Measurements from ENCODE around the gene CD300LF. TPM values are rescaled to one million over a fixed set of nuclear protein-coding genes. Genes with fewer than 3 reads are reported as not detected.

Gene CD300LF
- total RNA-seq, 1 donor from 2014 or later = 0.19 TPM

- Mint-ChIP-seq H3K27me3 (peaks cover 79% of the 10 kb centered on the region), H3K4me1 (ENCODE audit: unreplicated experiment) (no peaks in the 10 kb centered on the region), H3K4me3 (no peak overlapping the region), H3K36me3 (no peaks in the 10 kb centered on the region), H3K27ac (no peak overlapping the region), H3K9me3 (no peaks in the 10 kb centered on the region)
- DNase-seq (ENCODE audit: extremely low spot score, unreplicated experiment) = no peak
- no peak for TF ChIP-seq CTCF (conservative IDR thresholded peaks at IDR 0.05)
Observed at GRCh38 chr17:74670329-74670728, 42.4 kb downstream of the CD300LF start.

DNA sequence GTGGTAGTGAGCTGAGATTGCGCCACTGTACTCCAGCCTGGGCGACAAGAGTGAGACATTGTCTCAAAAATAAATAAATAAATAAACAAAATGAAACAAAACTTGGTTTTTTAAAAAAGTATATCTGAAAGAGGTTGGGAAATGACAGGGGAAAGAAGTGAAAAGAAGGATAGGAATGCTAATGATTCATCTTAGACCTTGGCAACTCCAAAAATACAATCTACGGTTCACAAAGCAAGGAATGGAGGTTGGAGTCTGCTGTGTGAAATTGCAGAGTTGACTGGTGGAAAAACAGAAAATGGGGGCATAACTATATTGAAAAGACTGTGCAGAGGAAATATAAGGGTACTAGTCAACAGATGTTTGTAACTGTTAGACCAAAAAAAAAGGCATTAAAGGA is 49.2 kb downstream of the CD300LF start:
- no peak for DNase-seq (ENCODE audit: extremely low spot score, unreplicated experiment)
- no peaks in the 10 kb centered on the region for H3K36me3 Mint-ChIP-seq
- H3K27ac Mint-ChIP-seq = no peak overlapping the region
- TF ChIP-seq CTCF (conservative IDR thresholded peaks at IDR 0.05) = no peak
- no peaks in the 10 kb centered on the region for H3K4me1 Mint-ChIP-seq (ENCODE audit: unreplicated experiment)
- no peak overlapping the region for H3K4me3 Mint-ChIP-seq
- no peaks in the 10 kb centered on the region for H3K9me3 Mint-ChIP-seq
- peaks cover 74% of the 10 kb centered on the region for H3K27me3 Mint-ChIP-seq

GRCh38 chr17:74659889-74660288 is 52.8 kb downstream of the CD300LF start:
- H3K36me3 Mint-ChIP-seq = no peaks in the 10 kb centered on the region
- DNase-seq (ENCODE audit: extremely low spot score, unreplicated experiment) = no peak
- H3K27me3 Mint-ChIP-seq = peaks cover 67% of the 10 kb centered on the region
- no peak overlapping the region for H3K27ac Mint-ChIP-seq
- no peaks in the 10 kb centered on the region for H3K4me1 Mint-ChIP-seq (ENCODE audit: unreplicated experiment)
- TF ChIP-seq CTCF (conservative IDR thresholded peaks at IDR 0.05) = no peak
- H3K9me3 Mint-ChIP-seq = no peaks in the 10 kb centered on the region
- H3K4me3 Mint-ChIP-seq = no peak overlapping the region

- DNase-seq (ENCODE audit: extremely low spot score, unreplicated experiment) = no peak
Observed at GRCh38 chr17:74658620-74659019, 54.1 kb downstream of the CD300LF start.

DNA sequence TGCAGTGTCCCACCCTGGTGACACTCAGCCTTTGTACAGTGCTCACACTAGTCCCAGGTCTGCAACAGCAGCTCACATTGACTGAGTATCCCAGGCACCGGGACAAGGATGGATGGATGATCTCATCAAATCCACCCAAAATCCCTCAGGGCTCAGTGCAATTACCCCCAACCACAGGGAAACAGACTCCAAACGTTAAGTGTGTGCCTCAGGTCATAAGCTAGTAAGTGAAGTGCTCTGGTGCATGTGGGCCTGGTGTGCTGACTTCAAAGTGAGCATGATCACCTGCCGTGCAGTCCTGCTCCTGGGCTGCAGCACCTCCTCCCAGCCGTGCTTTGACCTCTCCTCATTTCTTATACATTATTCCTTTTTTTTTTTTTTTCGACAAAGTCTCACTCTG is 58.0 kb downstream of the CD300LF start:
- DNase-seq (ENCODE audit: extremely low spot score, unreplicated experiment) = no peak
- H3K27ac Mint-ChIP-seq = no peak overlapping the region
- H3K27me3 Mint-ChIP-seq = peaks cover 71% of the 10 kb centered on the region
- no peaks in the 10 kb centered on the region for H3K36me3 Mint-ChIP-seq
- TF ChIP-seq CTCF (conservative IDR thresholded peaks at IDR 0.05) = no peak
- no peaks in the 10 kb centered on the region for H3K4me1 Mint-ChIP-seq (ENCODE audit: unreplicated experiment)
- H3K4me3 Mint-ChIP-seq = no peak overlapping the region
- H3K9me3 Mint-ChIP-seq = no peaks in the 10 kb centered on the region

More at GRCh38 chr17:74658620-74659019, 54.1 kb downstream of the CD300LF start:
- no peaks in the 10 kb centered on the region for H3K36me3 Mint-ChIP-seq
- no peaks in the 10 kb centered on the region for H3K9me3 Mint-ChIP-seq
- H3K4me1 Mint-ChIP-seq (ENCODE audit: unreplicated experiment) = no peaks in the 10 kb centered on the region
- peaks cover 63% of the 10 kb centered on the region for H3K27me3 Mint-ChIP-seq
- no peak overlapping the region for H3K27ac Mint-ChIP-seq
- no peak for TF ChIP-seq CTCF (conservative IDR thresholded peaks at IDR 0.05)
- no peak overlapping the region for H3K4me3 Mint-ChIP-seq

DNA sequence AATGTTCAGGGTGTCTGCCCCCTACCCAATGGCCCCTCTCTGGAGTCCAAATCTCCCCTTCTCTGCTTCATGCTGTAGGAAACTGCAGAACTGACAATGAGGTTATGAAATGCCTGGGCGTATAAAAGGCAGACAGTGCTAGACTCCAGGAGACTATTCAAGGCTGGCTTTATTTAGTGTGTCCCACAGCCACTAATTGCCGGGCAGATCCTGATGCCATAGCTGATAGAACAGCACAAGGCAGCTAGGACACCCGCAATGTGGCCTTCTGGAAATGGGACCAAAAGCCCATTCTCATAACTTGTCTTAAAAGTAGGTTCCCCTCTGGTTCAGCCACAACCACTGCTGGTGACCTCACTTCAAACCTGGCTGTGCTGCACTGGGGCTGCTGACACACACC is 60.7 kb downstream of the CD300LF start:
- Mint-ChIP-seq H3K4me1 (ENCODE audit: unreplicated experiment) (no peaks in the 10 kb centered on the region), H3K27me3 (peaks cover 73% of the 10 kb centered on the region), H3K4me3 (no peak overlapping the region), H3K9me3 (no peaks in the 10 kb centered on the region), H3K36me3 (no peaks in the 10 kb centered on the region), H3K27ac (no peak overlapping the region)
- no peak for TF ChIP-seq CTCF (conservative IDR thresholded peaks at IDR 0.05)
- DNase-seq (ENCODE audit: extremely low spot score, unreplicated experiment) = no peak

Measured in type B pancreatic cell (in vitro differentiated cells).